HG02763 (cell line): ENCODE data around the gene ZNF177.

Experiments used
- ATAC-seq: cut with Tn5 transposase; IDR thresholded peaks from one replicate; pipeline ENCODE4 v1.9.1; 2021; ENCODE audit warnings: mild to moderate bottlenecking, moderate library complexity; ENCODE audit not compliant: unreplicated experiment

Gene ZNF177

GRCh38 chr19:9427941-9428340 is 65.1 kb downstream of the ZNF177 start:
- ATAC-seq: no peak

- no peak for ATAC-seq
These were observed 67.6 kb downstream of the ZNF177 start for GRCh38 chr19:9430444-9430843.

GRCh38 chr19:9431475-9431874 is 68.7 kb downstream of the ZNF177 start:
- ATAC-seq: no peak
